ENCODE data around the gene ERP27.

DNA sequence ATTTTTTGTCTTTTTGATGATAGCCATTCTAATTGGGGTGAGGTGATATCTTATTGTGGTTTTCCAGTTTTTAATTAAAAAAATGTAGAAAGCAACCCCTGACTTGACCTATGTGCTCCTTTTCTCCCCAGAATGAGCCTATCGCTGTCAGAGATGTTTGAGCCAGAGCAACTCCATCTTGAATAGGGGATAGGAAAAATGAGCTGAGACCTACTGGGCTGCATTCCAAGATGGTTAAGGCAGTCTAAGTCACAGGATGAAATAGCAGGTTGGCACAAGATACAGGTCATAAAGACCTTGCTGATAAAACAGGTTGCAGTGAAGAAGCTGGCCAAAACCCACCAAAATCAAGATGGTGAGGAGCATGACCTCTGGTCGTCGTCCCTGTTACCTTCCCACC, 13.8 kb downstream of the ERP27 start:
- TF ChIP-seq, protein P1, sequence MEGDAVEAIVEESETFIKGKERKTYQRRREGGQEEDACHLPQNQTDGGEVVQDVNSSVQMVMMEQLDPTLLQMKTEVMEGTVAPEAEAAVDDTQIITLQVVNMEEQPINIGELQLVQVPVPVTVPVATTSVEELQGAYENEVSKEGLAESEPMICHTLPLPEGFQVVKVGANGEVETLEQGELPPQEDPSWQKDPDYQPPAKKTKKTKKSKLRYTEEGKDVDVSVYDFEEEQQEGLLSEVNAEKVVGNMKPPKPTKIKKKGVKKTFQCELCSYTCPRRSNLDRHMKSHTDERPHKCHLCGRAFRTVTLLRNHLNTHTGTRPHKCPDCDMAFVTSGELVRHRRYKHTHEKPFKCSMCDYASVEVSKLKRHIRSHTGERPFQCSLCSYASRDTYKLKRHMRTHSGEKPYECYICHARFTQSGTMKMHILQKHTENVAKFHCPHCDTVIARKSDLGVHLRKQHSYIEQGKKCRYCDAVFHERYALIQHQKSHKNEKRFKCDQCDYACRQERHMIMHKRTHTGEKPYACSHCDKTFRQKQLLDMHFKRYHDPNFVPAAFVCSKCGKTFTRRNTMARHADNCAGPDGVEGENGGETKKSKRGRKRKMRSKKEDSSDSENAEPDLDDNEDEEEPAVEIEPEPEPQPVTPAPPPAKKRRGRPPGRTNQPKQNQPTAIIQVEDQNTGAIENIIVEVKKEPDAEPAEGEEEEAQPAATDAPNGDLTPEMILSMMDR (IDR thresholded peaks at IDR 0.05): no peak
- TF ChIP-seq GABPA (IDR thresholded peaks at IDR 0.05; ENCODE audit: low read depth): no peak
- no peak for TF ChIP-seq RFX5 (IDR thresholded peaks at IDR 0.05; ENCODE audit: low read length)
- no peak for TF ChIP-seq TAF1 (IDR thresholded peaks at IDR 0.05; ENCODE audit: borderline replicate concordance, low read depth, low read length)
- TF ChIP-seq SIN3A (IDR thresholded peaks at IDR 0.05; ENCODE audit: borderline replicate concordance, low read depth, low read length): no peak
- TF ChIP-seq, protein P2, sequence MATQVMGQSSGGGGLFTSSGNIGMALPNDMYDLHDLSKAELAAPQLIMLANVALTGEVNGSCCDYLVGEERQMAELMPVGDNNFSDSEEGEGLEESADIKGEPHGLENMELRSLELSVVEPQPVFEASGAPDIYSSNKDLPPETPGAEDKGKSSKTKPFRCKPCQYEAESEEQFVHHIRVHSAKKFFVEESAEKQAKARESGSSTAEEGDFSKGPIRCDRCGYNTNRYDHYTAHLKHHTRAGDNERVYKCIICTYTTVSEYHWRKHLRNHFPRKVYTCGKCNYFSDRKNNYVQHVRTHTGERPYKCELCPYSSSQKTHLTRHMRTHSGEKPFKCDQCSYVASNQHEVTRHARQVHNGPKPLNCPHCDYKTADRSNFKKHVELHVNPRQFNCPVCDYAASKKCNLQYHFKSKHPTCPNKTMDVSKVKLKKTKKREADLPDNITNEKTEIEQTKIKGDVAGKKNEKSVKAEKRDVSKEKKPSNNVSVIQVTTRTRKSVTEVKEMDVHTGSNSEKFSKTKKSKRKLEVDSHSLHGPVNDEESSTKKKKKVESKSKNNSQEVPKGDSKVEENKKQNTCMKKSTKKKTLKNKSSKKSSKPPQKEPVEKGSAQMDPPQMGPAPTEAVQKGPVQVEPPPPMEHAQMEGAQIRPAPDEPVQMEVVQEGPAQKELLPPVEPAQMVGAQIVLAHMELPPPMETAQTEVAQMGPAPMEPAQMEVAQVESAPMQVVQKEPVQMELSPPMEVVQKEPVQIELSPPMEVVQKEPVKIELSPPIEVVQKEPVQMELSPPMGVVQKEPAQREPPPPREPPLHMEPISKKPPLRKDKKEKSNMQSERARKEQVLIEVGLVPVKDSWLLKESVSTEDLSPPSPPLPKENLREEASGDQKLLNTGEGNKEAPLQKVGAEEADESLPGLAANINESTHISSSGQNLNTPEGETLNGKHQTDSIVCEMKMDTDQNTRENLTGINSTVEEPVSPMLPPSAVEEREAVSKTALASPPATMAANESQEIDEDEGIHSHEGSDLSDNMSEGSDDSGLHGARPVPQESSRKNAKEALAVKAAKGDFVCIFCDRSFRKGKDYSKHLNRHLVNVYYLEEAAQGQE (IDR thresholded peaks at IDR 0.05; ENCODE audit: low read depth, low read length): no peak
- TF ChIP-seq EP300 (IDR thresholded peaks at IDR 0.05; ENCODE audit: borderline replicate concordance in 1 of 2, low read depth in 1 of 2, low read length in 1 of 2): no peak
- no peak for TF ChIP-seq FOXM1 (IDR thresholded peaks at IDR 0.05; ENCODE audit: low read depth)
- TF ChIP-seq POLR2AphosphoS5 (IDR thresholded peaks at IDR 0.05; ENCODE audit: low read depth, low read length): no peak
- TF ChIP-seq TCF12 (IDR thresholded peaks at IDR 0.05): no peak
